Activated T-cell treated with anti-CD3 and anti-CD28 coated beads, Interleukin-2, amount 50 U/mL, for 48 hours (primary cell): Measurements from ENCODE around the gene RNF7.
"Not testable (repeated sequence)": the region's sequence is repeated elsewhere in the genome, so short reads cannot be mapped to it uniquely, and the experiment has no call there.

ENCODE experiments used
- DNase-seq, 2 experiments: peaks; one replicate each; pipeline ENCODE4 v3.0.0-alpha.2; 2020

RNF7 gene

GRCh38 chr3:141738022-141738890, at the start of gene RNF7:
TSS of gene RNF7 (plus strand) at chr3:141738298. CDS start at chr3:141738342, 44 bp downstream.
- peak; percentile 97 to 99 for DNase-seq

- no peak for DNase-seq
Measured at GRCh38 chr3:141690431-141691072, 47.5 kb upstream of the RNF7 start.

- DNase-seq: not testable (repeated sequence)
Measured at GRCh38 chr3:141691471-141691870, 46.6 kb upstream of the RNF7 start.

GRCh38 chr3:141692973-141693372, 45.1 kb upstream of the RNF7 start:
- DNase-seq: not testable (repeated sequence)

GRCh38 chr3:141699324-141699723, 38.8 kb upstream of the RNF7 start:
- no peak for DNase-seq

GRCh38 chr3:141699897-141700296, 38.2 kb upstream of the RNF7 start:
- no peak for DNase-seq

GRCh38 chr3:141703367-141703766, 34.7 kb upstream of the RNF7 start:
- not testable (repeated sequence) for DNase-seq

- DNase-seq: no peak
Measured at GRCh38 chr3:141707741-141708203, 30.3 kb upstream of the RNF7 start.

- no peak for DNase-seq
Measured at GRCh38 chr3:141708367-141708766, 29.7 kb upstream of the RNF7 start.

- DNase-seq: no peak
Measured at GRCh38 chr3:141709126-141709770, 28.9 kb upstream of the RNF7 start.

GRCh38 chr3:141710121-141710520, 28.0 kb upstream of the RNF7 start:
- no peak for DNase-seq

- no peak for DNase-seq
Measured at GRCh38 chr3:141710888-141711616, 27.0 kb upstream of the RNF7 start.

- no peak for DNase-seq
Measured at GRCh38 chr3:141714671-141715070, 23.4 kb upstream of the RNF7 start.

- no peak for DNase-seq
Measured at GRCh38 chr3:141722081-141722480, 16.0 kb upstream of the RNF7 start.

- DNase-seq: no peak
Measured at GRCh38 chr3:141722648-141723047, 15.4 kb upstream of the RNF7 start.

GRCh38 chr3:141723255-141723654, 14.8 kb upstream of the RNF7 start:
- DNase-seq: no peak

GRCh38 chr3:141724186-141724585, 13.9 kb upstream of the RNF7 start:
- DNase-seq: no peak

- DNase-seq: no peak
Measured at GRCh38 chr3:141725036-141725435, 13.1 kb upstream of the RNF7 start.

- DNase-seq: no peak
Measured at GRCh38 chr3:141726483-141726882, 11.6 kb upstream of the RNF7 start.

GRCh38 chr3:141728355-141728892, 9.7 kb upstream of the RNF7 start:
- no peak for DNase-seq

- DNase-seq: no peak
Measured at GRCh38 chr3:141729240-141729639, 8.9 kb upstream of the RNF7 start.

- DNase-seq: no peak
Measured at GRCh38 chr3:141735176-141735575, 2.9 kb upstream of the RNF7 start.
